Heart left ventricle (tissue), 16 donors: ENCODE data around the gene C3orf49. TPM values are rescaled to one million over a fixed set of nuclear protein-coding genes. Genes with fewer than 3 reads are reported as not detected.

Experiments used
- ATAC-seq, 4 donors: fragments of 200-7000 bp; cut with Tn5 transposase; one replicate each; pipeline ENCODE4 v1.9.1; 2020 to 2022; ENCODE audit warnings: moderate library complexity in 4 of 4, mild to moderate bottlenecking in 3 of 4, moderate number of reproducible peaks in 1 of 4
- DNase-seq, 5 donors: peaks; one replicate each; pipeline ENCODE4 v3.0.0-alpha.2; 2020
- H3K27ac ChIP-seq, 12 donors: fragments of 200-600 bp; sonication (generic) in 4 of 12; one replicate each; pipeline versions ENCODE4 v1.5.0 to v1.8.0; 2016 to 2022; ENCODE audit warnings: mild to moderate bottlenecking in 2 of 12
- H3K27me3 ChIP-seq, 9 donors: fragments of 200-600 bp; sonication (generic) in 2 of 9; one replicate each; pipeline versions ENCODE4 v1.5.1 to v1.8.0; 2016 to 2022; ENCODE audit warnings: mild to moderate bottlenecking in 3 of 9
- H3K36me3 ChIP-seq, 9 donors: fragments of 200-600 bp; sonication (generic) in 2 of 9; one replicate each; pipeline versions ENCODE4 v1.5.0 to v1.8.0; 2018 to 2022; ENCODE audit warnings: mild to moderate bottlenecking in 2 of 9
- H3K4me1 ChIP-seq, 12 donors: fragments of 200-600 bp; sonication (generic) in 4 of 12; one replicate each; pipeline versions ENCODE4 v1.5.0 to v1.8.0; 2016 to 2022; ENCODE audit warnings: mild to moderate bottlenecking in 3 of 12
- H3K4me3 ChIP-seq, 12 donors: fragments of 200-600 bp; sonication (generic) in 4 of 12; one replicate each; pipeline versions ENCODE4 v1.5.0 to v1.8.0; 2017 to 2022; ENCODE audit warnings: mild to moderate bottlenecking in 9 of 12, moderate library complexity in 4 of 12
- H3K9me3 ChIP-seq, 12 donors: fragments of 200-600 bp; sonication (generic) in 4 of 12; one replicate each; pipeline versions ENCODE4 v1.5.0 to v1.8.0; 2016 to 2022; ENCODE audit warnings: mild to moderate bottlenecking in 1 of 12
- POLR2A ChIP-seq, 2 donors: fragments of 450-650 bp; IDR thresholded peaks; one replicate each; pipeline ENCODE4 v1.6.1; 2017; ENCODE audit warnings: antibody characterized with exemption in 2 of 2, mild to moderate bottlenecking in 2 of 2, moderate library complexity in 2 of 2
- WGBS, 4 donors: extraction: QIAGEN DNeasy Blood & Tissue Kit in 2 of 4; methylation state at CpG; one replicate each; pipeline versions ENCODE4 v1.1.5 to v1.1.7; 2013 to 2018; 5-methylcytosine and 5-hydroxymethylcytosine counted together
- intact Hi-C, 10 donors: fragments of 100-400 bp; cut with DNase I; formaldehyde crosslinking; loops; one replicate each; pipeline versions ENCODE4 v1.11.1 to v1.14.2; 2022
- polyA plus RNA-seq, 2 donors: library from polyadenylated mRNA; stranded (reverse); fragments of 200-250 nt; gene quantifications; one replicate each; pipeline ENCODE4 v1.2.3, GENCODE V29; 2013
- total RNA-seq, 9 donors: library from RNA; depleted of rRNA in 2 of 9; stranded (reverse); fragments of >200 nt in 2 of 9; fragmentation: NEBNext Ultra II Directional in 3 of 9; extraction: Animal tissue kit (Norgen Biotek cat#: 25700) in 3 of 9; gene quantifications; one replicate each; pipeline versions ENCODE4 v1.1.0 to v1.2.4, GENCODE V29; 2016 to 2023
- TF ChIP-seq, protein P1 (sequence below), 12 donors: fragments of 200-600 bp; sonication (generic) in 4 of 12; IDR thresholded peaks; one replicate each; pipeline versions ENCODE4 v1.5.0 to v1.8.0; 2018 to 2022; ENCODE audit warnings: antibody characterized with exemption in 12 of 12, mild to moderate bottlenecking in 5 of 12
- donor health status: ischemic (EF 13 %, LVEDD 7.1; RV severe dilation, severe dysfunction).
- donor health status: healthy with polysubstance abuse.
- donor health status: DM: no; HTN: yes; CAD: no.
- donor health status: DM: no; HTN: no; CAD: no.
- donor health status: ischemic (EF 25% LVEDD 6.9; RV normal size, moderate dysfunction).
- donor health status: ischemic (EF 25% LVEDD 5.7; RV mildly dilated, moderate dysfunction).
- donor health status: healthy.
- donor health status: DM: yes; HTN: yes; CAD: no.
- donor health status: ischemic (EF 35%, LVEDD 5.7; RV mildly dilated, moderate dysfunction).
- donor health status: nonischemic (EF 11% LVEDD 7.7; RV severe dilation, severe dysfunction).
- donor health status: DM: yes; HTN: yes; CAD: no.
- donor health status: PGD.
- donor health status: ischemic (EF 29% LVEDD 5.4; RV normal size, mild dysfunction).
- donor health status: nonischemic (EF 23%, LVEDD 6.1; RV moderate dilation, normal function).

C3orf49 gene
- total and polyA plus RNA-seq, 11 donors: not detected

DNA sequence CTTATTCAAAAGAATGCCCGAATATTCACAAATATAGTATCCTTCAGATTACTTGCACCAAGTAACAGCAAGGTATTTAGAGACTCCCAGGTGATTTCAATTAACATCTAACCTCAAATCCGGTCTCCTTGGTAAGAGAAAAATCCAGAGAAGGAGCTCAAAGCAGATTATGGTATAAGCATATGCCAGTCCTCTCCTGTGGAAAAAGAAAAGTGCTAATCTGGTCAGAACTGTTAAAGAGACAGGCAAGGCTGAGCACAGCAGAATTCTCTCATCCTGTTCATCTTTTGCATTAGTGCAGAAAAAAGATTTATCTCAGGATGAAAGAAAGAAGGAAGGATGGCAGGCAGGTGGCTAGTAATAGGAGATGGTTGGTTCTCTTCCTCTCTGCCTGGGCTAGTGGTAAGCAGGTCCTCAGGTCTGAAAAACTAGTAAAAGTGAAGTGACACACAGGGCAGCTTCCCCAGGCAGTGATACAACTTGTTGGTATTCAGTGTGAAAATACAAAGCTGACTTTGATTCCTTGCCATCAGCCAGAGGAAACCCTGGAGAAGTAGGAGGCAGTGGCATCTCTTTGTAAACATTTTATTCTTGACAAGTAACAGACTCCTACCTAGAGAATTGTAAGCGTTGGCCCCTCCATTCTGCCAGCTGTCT lies 58.8 kb downstream of the C3orf49 start:
- H3K4me1 ChIP-seq: peaks cover 0 to 39% (median 18%) of the 10 kb centered on the region in 12 donors
- DNase-seq (no peak), ATAC-seq (peak in 1 of 4 donors; percentile 28)
- TF ChIP-seq, protein P1, sequence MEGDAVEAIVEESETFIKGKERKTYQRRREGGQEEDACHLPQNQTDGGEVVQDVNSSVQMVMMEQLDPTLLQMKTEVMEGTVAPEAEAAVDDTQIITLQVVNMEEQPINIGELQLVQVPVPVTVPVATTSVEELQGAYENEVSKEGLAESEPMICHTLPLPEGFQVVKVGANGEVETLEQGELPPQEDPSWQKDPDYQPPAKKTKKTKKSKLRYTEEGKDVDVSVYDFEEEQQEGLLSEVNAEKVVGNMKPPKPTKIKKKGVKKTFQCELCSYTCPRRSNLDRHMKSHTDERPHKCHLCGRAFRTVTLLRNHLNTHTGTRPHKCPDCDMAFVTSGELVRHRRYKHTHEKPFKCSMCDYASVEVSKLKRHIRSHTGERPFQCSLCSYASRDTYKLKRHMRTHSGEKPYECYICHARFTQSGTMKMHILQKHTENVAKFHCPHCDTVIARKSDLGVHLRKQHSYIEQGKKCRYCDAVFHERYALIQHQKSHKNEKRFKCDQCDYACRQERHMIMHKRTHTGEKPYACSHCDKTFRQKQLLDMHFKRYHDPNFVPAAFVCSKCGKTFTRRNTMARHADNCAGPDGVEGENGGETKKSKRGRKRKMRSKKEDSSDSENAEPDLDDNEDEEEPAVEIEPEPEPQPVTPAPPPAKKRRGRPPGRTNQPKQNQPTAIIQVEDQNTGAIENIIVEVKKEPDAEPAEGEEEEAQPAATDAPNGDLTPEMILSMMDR (IDR thresholded peaks at IDR 0.05): no peak
- no peak for TF ChIP-seq POLR2A (IDR thresholded peaks at IDR 0.05)
- 67 to 83% (median 76%) methylated on average over 3 of the region's 3 CpGs for WGBS, 4 donors
- H3K36me3 ChIP-seq: no peaks in the 10 kb centered on the region
- intact Hi-C loops: no loop called here
- H3K4me3 ChIP-seq: no peak overlapping the region
- no peaks in the 10 kb centered on the region for H3K27me3 ChIP-seq
- no peaks in the 10 kb centered on the region for H3K9me3 ChIP-seq
- peak overlapping the region in 1 of 12 donors; percentile 14 for H3K27ac ChIP-seq

DNA sequence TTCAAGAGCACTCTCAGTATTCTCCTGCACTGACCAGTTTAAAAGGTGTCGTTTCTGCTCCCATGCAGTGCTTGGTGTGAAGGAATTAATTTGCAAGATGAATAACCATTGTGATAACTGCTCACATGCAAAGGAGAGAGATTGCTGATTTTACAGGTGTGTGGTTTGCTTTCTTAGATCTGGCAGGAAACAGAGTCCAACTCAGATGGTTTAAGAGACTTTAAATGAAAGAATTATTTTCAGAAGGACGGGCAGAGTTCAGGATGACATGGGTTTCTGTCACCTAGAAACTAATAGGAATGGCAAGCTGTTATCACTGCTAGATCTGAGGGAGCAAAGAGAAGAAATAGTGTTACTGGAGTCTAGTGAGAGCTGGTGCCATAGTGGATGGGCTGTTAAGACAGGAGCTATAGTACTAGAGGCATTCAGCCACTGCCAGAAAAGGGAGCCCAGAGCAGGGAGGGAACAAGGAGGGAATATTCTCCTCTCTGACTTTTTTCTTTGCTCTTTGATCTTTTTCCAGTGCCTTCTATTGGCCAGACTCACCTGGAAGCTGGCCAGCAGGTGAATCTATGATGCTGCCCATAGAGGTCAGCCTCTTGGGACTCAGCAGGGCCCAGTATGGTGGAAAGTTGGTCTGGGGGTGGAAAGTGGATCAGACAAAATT lies 59.4 kb downstream of the C3orf49 start:
- no peaks in the 10 kb centered on the region for H3K27me3 ChIP-seq

DNA sequence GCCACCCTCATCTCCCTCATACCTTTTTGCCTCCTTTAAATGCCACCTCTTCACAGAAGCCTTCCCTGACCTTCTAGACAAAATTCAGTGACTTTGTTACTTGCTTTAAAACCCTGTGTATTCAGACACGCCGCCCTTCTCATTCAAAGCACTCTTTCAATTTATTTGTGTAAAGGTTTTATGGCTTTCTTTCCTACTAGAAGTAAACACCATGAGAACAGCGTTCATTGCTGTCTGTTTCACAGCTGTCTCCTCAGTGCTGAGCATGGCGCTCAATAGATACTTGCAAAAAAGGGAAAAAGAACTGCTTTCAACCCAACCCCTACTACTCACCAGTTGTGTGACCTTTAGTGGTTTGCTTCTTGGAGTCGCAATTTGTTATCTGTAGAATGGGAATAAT lies 61.6 kb downstream of the C3orf49 start:
- H3K27ac ChIP-seq: no peak overlapping the region
- TF ChIP-seq, protein P1 (IDR thresholded peaks at IDR 0.05): no peak
- no peak for TF ChIP-seq POLR2A (IDR thresholded peaks at IDR 0.05)
- no peaks in the 10 kb centered on the region for H3K27me3 ChIP-seq
- no peaks in the 10 kb centered on the region for H3K36me3 ChIP-seq
- H3K4me1 ChIP-seq: peaks cover 0 to 33% (median 15%) of the 10 kb centered on the region in 12 donors
- H3K4me3 ChIP-seq: no peak overlapping the region
- intact Hi-C loops: no loop called here
- DNase-seq (no peak), ATAC-seq (no peak)
- no peaks in the 10 kb centered on the region for H3K9me3 ChIP-seq
- WGBS, 4 donors: 91 to 96% (median 94%) methylated on average over 5 of the region's 5 CpGs

More for the DNA sequence above, 59.4 kb downstream of the C3orf49 start:
- Histone ChIP-seq H3K4me3 (no peak overlapping the region), H3K4me1 (peaks cover 0 to 39% (median 18%) of the 10 kb centered on the region in 12 donors), H3K9me3 (no peaks in the 10 kb centered on the region), H3K27ac (no peak overlapping the region), H3K36me3 (no peaks in the 10 kb centered on the region)
- intact Hi-C loops: no loop called here
- TF ChIP-seq POLR2A (IDR thresholded peaks at IDR 0.05): no peak
- TF ChIP-seq, protein P1 (IDR thresholded peaks at IDR 0.05): no peak
- 62 to 87% (median 81%) methylated on average over 2 of the region's 2 CpGs for WGBS, 4 donors
- ATAC-seq: peak in 1 of 4 donors; percentile 26
- no peak for DNase-seq

DNA sequence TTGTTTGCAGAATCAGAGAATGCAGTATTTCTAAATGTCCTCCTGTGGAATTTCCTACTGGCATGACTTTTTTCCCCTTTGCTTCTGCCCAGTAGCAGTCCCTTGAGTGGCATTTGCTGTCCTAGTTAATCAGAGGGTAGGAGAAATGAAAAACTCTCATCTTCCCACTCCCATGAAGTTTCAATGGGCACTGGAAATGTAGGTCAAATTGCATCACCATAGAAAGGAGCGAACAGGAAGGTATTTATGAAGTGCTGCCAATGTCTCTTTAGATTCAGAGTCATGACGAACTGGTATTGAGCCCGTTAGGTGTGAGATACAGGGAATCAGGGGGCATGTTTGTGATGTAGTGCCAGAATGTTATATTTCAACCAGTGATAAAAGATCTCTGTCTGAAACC lies 67.8 kb downstream of the C3orf49 start:
- Histone ChIP-seq H3K27ac (no peak overlapping the region), H3K36me3 (peaks cover 0 to 11% (median 2%) of the 10 kb centered on the region in 9 donors), H3K4me1 (peaks cover 0 to 22% (median 11%) of the 10 kb centered on the region in 12 donors), H3K9me3 (no peaks in the 10 kb centered on the region), H3K4me3 (no peak overlapping the region), H3K27me3 (no peaks in the 10 kb centered on the region)
- DNase-seq: no peak
- ATAC-seq: peak in 3 of 4 donors; percentile 30 to 63 (median 38)
- TF ChIP-seq POLR2A (IDR thresholded peaks at IDR 0.05): no peak
- TF ChIP-seq, protein P1 (IDR thresholded peaks at IDR 0.05): no peak
- 32 to 60% (median 49%) methylated on average over 3 of the region's 3 CpGs for WGBS, 4 donors
- intact Hi-C loops: no loop called here
